Stimulated activated CD4-positive, alpha-beta T cell treated with anti-CD3 and anti-CD28 coated beads, Interleukin-4, amount 100 ng/mL, for 24 hours (primary cell): Measurements from ENCODE around the gene XPOT.

Experiments used
- DNase-seq: peaks from one replicate; pipeline ENCODE4 v3.0.0-alpha.2; 2020

XPOT gene

GRCh38 chr12:64419696-64420095, 15.5 kb downstream of the XPOT start:
- no peak for DNase-seq

GRCh38 chr12:64427988-64428387, 23.8 kb downstream of the XPOT start:
- no peak for DNase-seq

DNA sequence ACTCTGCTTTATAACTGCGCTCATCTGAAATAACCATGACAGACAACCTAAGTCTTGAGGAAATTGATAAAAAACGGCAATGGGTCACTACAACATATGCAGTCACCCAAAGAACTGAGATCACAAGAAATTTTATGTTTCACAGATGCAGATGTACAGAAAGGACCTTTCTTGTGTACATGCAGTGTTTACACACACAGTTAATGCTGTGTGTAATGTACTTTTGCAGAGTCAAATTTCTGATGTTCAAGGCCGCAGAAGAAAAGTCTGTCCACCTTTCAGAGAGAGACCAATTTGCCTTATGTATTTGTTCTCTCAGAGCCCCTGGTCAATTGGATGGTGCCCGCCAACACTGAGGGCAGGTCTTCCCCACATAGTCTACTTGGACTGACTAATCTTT, 24.8 kb downstream of the XPOT start:
- DNase-seq, result no peak

GRCh38 chr12:64430886-64431285, 26.7 kb downstream of the XPOT start:
- no peak for DNase-seq

- no peak for DNase-seq
Measured at GRCh38 chr12:64431791-64432190, 27.6 kb downstream of the XPOT start.

DNA sequence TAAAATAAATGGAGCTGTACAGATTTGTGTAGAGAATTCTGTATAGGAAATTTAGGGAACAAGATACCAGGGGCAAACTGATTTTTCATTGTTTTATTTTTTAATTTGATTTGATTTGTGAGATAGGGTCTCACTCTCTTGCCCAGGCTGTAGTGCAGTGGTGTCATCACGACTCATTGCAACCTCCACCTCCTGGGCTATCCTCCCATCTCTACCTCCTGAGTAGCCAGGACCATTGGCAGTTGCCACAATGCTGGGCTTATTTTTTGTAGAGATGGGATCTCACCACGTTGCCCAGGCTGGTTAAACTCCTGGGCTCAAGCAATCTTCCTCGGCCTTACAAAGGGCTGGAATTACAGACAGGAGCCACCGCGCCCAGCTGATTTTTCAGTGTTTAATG, 29.7 kb downstream of the XPOT start:
- DNase-seq, result no peak

- DNase-seq, result no peak
Measured at GRCh38 chr12:64440100-64440499, 35.9 kb downstream of the XPOT start.

- DNase-seq, result no peak
Measured at GRCh38 chr12:64445490-64445889, 41.3 kb downstream of the XPOT start.

DNA sequence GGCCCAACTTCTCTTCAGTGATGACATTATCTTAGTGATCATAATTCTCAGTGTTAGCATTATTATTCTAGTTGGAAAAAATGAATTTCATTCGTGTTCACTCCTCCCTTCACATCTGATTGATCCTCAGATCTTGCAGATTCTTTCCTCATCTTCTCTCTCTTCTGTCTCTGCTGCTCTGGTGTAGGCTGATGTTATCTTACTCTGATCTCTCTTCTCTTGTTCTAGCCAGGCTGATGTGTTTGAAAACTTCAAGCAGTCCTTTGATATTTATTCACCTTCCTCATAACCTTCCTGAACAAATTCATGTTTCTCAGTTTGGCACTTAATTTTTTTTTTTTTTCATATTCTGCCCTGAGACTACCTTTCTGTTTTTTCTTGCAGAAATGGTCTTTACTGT, 42.1 kb downstream of the XPOT start:
- DNase-seq, result no peak

DNA sequence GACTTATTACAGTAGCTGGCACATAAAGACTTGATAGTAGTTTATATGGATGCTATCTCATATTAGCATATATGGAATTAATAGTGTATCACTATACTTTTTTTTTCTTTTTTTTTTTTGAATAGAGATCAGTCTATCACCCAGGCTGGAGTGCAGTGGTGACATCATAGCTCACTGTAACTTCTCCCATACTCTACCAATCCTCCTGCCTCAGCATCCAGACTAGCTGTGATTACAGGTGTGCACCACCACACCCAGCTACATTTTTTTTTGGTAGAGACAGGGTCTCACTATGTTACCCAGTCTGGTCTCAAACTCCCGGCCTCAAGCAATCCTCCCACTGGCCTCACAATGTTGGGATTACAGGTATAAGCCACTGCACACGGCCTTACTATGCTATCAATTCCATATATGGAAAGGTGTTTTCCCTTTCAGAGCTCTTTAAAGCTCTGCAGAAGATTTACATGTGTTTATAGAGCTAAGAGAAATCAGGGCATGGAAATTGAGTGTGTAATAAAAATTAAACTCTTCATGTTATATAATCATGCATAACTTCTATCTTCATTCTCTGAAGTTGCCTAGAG, 46.0 kb downstream of the XPOT start:
- no peak for DNase-seq

DNA sequence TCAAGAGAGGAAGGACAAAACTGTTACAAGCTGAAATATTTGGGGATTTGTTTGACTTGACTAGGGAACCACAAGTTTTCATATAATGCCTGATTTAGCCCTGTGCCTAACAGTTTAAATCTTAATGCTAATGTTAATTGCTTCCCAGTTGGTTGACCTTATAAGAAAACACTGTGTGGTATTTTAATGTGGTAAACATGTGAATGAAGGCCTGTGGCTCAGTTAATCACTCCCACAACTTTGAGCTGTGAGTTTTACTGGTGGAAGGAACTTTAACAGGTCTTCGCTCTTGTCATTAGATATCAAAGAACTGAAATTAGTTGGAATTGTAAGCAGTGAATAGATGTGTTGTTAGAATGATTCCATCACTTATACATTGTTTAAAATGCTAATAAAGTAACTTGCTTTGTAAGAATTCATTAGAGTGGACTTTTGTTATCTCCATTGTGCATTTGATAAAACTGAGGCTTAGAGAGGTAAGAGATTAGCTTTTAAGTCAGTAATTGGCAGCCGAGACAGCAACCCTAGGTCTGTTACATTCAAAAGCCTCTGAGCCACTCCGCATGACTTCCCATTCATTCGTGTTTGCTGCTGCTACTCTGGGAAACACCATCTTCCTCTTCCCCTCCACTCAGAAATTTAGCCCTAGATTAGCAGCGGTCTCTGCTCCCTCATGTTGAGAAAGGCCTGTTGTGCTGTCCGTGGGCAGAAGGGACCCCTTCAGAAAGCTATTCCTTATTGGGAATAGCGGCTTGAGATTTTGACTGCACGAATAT, 46.7 kb downstream of the XPOT start:
- no peak for DNase-seq

DNA sequence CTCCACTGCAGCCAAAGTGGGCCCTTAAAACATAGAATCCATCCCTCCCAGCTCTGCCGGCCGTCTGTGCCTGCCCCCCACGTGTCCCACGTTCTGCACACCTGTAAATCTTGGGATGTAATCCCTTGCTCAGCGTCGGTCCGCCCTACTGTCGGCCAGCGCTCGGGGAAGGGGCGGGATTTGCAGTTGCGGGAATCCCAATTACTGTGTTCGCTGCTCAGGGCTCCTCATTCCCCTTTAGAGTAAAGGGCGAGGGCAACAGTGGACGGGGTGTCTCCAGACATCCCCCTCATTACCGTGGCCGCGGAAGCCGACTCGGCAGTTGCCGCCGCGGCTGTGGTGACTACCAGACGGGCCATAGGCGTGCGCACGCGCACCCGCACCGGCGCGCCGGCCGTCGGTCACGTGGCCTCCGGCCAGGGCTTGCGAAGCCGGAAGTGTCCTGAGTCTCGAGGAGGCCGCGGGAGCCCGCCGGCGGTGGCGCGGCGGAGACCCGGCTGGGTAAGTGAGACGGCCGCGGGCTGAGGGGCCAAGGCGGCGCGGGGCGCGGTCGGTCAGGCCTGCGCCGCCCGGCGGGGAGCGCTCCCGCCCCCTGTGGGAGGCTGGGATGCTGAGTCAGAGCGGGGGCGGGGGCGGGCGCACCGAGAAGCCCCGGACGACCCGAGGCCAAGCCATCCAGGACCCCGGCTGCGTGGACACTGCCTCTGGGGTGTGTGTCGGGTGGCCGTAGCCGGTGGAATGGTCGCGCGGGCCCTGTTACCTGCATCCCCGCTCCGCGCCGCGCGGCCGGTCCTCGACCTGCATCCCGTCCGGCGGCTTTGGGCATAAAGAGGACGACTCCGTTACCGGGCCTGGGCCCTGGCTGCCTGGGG, 47.7 kb downstream of the XPOT start, which contains the start of gene TBK1:
TSS of gene TBK1 (plus strand) at position 434 of the 872 bp plus-strand sequence. CDS start 3,751 bp downstream, outside the sequence.
- DNase-seq, result peak; percentile 65

DNA sequence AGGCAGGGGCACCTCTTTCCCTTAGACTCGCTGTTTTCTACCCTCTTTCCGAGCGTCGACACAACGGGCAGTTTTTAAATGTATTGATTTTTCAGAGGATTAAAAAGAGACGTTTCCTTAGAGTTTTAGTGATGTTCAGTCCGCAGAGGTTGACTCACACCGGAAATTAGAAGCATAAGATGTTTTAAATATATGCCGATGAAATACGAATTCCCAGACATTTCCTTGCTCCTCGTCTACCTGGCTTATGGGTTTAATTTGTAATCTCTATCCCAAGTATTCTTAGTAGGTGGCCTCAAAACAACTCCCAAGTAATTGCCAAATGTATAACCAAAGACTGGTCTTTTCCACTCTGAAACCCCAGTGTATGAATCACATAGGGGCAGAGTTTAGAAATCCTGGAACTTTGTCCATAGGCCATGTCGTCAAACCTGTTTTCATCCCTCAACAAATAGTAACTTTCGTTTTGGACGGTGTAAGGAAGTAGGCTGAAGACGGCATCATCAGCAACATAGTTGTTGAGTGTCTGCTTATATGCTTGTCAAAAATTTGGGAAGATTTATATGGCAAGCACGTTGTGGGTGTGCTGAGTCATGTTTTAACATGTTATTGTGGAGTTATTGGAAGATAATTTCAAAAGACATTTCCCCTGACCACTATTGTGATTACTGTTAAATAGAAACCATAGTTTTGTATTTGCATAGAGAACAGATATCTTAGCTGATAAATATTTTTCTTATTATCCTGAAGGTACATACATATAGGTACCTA, 48.6 kb downstream of the XPOT start:
- DNase-seq, result no peak

GRCh38 chr12:64455506-64455905, 51.3 kb downstream of the XPOT start:
- no peak for DNase-seq

- no peak for DNase-seq
Measured at GRCh38 chr12:64456119-64456518, 51.9 kb downstream of the XPOT start.

DNA sequence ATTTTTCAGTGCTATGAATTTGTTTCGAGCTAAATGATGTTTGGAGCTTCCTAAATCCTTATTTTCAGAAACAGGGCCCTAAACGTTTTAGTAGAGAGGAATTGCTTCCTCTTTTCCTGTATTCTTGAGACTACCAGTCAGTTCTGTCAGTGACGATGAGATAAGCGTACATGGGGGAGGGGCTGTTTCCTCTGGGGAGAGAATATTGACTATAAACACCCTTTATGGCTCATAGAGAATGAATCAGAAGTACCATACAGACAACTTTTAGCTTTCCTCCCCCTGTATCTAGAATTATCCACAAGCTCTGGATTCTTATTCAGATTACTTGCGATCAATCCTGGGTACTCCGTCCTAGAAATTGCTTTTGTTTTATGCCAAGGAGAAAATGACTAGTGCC, 52.8 kb downstream of the XPOT start:
- DNase-seq, result peak; percentile 58

DNA sequence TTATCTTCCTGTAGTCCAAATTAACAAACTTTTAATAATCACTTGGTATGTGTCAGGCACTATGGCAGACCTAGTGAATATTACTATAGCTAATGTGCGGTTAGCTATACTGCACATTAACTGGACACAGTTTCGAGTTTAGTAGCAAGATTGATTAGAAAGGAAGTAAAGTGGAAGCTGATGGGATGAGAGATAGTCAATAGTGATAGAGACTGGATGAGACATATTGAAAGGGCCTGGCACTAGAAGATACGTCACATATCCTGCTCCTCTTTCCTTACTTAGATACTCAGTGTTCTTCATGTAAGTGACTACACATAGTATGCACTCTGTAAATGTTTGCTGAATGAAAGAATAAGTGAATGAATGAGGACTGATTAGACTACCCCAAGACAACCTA, 53.3 kb downstream of the XPOT start:
- no peak for DNase-seq

DNA sequence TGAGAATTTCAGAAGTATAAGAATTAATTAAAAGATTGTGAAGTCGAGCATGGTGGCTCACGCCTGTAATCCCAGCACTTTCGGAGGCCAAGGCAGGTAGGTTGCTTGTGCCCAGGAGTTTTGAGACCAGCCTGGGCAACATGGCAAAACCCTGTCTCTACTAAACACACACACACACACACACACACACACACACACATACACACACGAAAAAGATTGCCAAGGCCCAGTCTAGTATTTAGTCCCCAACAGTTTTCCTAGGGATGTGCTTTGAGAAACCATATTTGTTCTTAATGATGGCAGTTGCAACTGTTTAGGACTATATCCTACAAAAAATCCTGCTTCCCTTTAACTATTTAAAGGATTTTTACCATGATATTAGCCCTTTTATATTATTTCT, 53.7 kb downstream of the XPOT start:
- DNase-seq, result no peak

- no peak for DNase-seq
Measured at GRCh38 chr12:64459394-64459891, 55.3 kb downstream of the XPOT start.

DNA sequence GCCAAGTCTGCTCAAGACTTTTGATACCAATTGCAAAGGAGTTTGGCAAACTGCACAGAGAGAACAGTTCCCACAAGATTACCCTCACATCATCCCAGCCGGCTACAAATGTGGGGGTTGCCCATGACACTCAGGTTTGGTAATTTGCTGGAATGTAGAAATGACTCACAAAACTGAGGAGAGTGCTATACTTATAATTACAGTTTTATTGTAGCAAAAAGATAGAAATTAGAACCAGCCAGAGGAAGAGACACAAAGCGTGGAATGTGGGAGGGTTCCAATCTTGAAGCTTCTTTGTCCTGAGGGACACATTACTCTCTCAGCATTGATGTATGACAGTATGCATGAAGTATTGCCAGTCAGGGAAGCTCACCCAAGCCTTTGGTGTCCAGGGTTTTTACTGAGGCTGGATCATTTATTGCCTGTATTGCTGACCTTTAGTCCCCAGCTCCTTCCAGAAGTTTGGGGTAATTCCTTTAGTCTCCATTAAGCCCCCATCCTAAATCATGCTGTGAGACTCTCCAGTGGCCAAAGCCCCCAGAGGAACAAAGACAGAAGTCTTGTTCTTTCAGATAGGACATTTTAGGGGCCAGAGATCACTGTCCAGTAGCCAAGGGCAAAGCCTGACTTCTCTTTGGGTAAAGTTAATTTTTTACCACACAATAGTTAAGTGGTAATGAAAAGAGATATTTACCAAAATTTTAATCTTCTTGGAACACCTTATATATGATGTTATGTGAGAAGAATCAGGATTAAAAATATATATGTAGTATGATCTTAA, 57.6 kb downstream of the XPOT start:
- DNase-seq, result no peak

GRCh38 chr12:64466178-64466577, 62.0 kb downstream of the XPOT start:
- DNase-seq, result no peak

DNA sequence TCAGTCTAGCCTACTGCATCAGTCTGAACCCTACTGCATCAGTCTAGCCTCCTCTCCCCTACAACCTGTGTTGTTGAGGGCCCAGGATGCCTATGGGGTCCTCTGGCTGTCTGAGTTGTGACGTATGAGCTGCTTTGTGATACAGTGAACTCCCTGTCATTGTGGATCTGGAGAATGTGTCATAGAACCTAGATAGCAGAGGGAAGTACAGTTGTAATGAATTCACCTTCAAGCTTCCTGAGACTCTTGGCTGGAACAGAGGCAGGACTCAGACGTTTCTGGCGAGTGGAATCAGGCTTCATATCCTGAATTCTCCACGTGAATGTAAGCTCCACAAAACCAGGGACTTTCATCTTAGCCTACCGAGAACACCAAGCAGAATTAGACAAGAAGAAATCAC, 64.8 kb downstream of the XPOT start:
- no peak for DNase-seq
